ENCODE results near the gene ARHGAP5.

ARHGAP5 gene

DNA sequence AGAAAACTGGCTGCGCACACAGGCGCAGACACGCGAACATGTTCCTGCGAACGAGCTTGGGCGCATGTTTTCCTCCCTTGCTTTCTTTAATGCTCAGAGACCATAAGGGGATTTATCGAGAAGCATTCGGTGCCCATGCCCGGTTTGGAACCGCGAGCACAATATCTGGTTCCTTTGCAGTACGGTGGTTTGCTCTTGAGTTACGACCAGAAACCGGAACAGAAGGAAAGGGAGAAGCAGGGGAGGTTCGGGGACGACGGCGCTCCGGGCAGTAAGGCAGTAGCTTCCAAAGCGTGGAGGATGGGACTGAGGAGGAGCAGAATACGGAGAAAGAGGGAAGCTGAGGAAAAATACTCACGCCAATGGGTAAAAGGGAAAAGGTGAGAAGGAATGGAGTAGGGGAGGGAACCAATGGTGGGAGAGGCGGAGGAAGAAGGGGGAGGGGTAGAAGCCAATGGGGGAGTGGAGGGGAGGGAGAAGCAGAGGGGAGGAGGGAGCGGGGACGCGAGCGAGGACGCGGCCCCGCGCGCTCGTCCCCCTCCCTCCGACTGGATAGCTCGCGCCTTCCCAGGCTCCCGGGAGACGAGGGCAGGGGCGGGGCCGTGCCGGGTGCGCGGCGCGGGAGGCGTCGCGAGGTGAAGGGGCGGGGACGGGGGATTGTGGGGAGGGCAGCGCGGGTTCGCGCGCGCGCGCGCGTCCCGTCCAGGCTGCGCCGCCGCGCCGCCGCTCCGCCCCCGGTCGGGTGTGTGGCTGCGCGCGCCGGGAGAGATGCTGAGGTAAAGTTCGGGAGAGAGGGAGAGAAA is 625 bp upstream of the ARHGAP5 start:
- H3K4me1 ChIP-seq (ENCODE audit: control insufficient read depth, insufficient read depth, low read length) = peaks cover 20% of the 10 kb centered on the region
- peak overlapping the region; percentile 74 for H3K9ac ChIP-seq (ENCODE audit: low read length)
- no peaks in the 10 kb centered on the region for H3K9me3 ChIP-seq (ENCODE audit: control insufficient read depth, insufficient read depth, low read depth, low read length)
- H3K27ac ChIP-seq (ENCODE audit: low read depth, low read length) = peak overlapping the region; percentile 38
- H3K4me3 ChIP-seq (ENCODE audit: low read depth, low read length) = peak overlapping the region; percentile 71
- no peaks in the 10 kb centered on the region for H3K27me3 ChIP-seq (ENCODE audit: control insufficient read depth, insufficient read depth, low read length)
- no peaks in the 10 kb centered on the region for H3K36me3 ChIP-seq (ENCODE audit: control insufficient read depth, insufficient read depth, low read length)

GRCh38 chr14:32078023-32078857 is 1.1 kb downstream of the ARHGAP5 start:
- Histone ChIP-seq H3K27ac (ENCODE audit: low read depth, low read length) (peak overlapping the region; percentile 90), H3K9me3 (ENCODE audit: control insufficient read depth, insufficient read depth, low read depth, low read length) (no peaks in the 10 kb centered on the region), H3K27me3 (ENCODE audit: control insufficient read depth, insufficient read depth, low read length) (no peaks in the 10 kb centered on the region), H3K4me1 (ENCODE audit: control insufficient read depth, insufficient read depth, low read length) (peaks cover 31% of the 10 kb centered on the region), H3K36me3 (ENCODE audit: control insufficient read depth, insufficient read depth, low read length) (no peaks in the 10 kb centered on the region), H3K9ac (ENCODE audit: low read length) (peak overlapping the region; percentile 90), H3K4me3 (ENCODE audit: low read depth, low read length) (peak overlapping the region; percentile 71)

GRCh38 chr14:32078858-32079216 is 1.7 kb downstream of the ARHGAP5 start:
- no peaks in the 10 kb centered on the region for H3K36me3 ChIP-seq (ENCODE audit: control insufficient read depth, insufficient read depth, low read length)
- no peak overlapping the region for H3K27ac ChIP-seq (ENCODE audit: low read depth, low read length)
- H3K9me3 ChIP-seq (ENCODE audit: control insufficient read depth, insufficient read depth, low read depth, low read length) = no peaks in the 10 kb centered on the region
- no peaks in the 10 kb centered on the region for H3K27me3 ChIP-seq (ENCODE audit: control insufficient read depth, insufficient read depth, low read length)
- H3K4me1 ChIP-seq (ENCODE audit: control insufficient read depth, insufficient read depth, low read length) = peaks cover 31% of the 10 kb centered on the region
- H3K4me3 ChIP-seq (ENCODE audit: low read depth, low read length) = peak overlapping the region; percentile 71
- peak overlapping the region; percentile 90 for H3K9ac ChIP-seq (ENCODE audit: low read length)

DNA sequence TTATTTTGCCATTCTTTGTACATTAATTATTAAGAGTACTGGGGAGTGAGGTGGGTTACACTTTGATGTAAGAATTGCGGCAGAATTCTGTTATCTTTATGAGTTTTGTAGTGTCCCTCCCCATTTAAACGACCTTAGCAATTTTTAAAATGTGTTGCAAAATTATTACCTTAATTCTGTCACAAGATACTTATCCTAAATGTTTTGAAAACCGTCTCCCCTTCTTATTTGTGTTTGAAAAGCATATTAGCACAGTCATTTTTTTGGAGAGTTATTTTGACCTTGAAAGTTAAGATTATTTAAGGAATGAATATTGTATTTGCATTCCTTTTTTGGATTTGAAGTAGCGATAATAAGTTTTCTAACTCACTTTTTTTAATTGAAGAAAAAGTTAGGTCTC is 2.2 kb downstream of the ARHGAP5 start:
- H3K4me1 ChIP-seq (ENCODE audit: control insufficient read depth, insufficient read depth, low read length) = peaks cover 31% of the 10 kb centered on the region
- peak overlapping the region; percentile 90 for H3K9ac ChIP-seq (ENCODE audit: low read length)
- H3K9me3 ChIP-seq (ENCODE audit: control insufficient read depth, insufficient read depth, low read depth, low read length) = no peaks in the 10 kb centered on the region
- no peaks in the 10 kb centered on the region for H3K27me3 ChIP-seq (ENCODE audit: control insufficient read depth, insufficient read depth, low read length)
- H3K4me3 ChIP-seq (ENCODE audit: low read depth, low read length) = peak overlapping the region; percentile 71
- H3K36me3 ChIP-seq (ENCODE audit: control insufficient read depth, insufficient read depth, low read length) = no peaks in the 10 kb centered on the region
- no peak overlapping the region for H3K27ac ChIP-seq (ENCODE audit: low read depth, low read length)

DNA sequence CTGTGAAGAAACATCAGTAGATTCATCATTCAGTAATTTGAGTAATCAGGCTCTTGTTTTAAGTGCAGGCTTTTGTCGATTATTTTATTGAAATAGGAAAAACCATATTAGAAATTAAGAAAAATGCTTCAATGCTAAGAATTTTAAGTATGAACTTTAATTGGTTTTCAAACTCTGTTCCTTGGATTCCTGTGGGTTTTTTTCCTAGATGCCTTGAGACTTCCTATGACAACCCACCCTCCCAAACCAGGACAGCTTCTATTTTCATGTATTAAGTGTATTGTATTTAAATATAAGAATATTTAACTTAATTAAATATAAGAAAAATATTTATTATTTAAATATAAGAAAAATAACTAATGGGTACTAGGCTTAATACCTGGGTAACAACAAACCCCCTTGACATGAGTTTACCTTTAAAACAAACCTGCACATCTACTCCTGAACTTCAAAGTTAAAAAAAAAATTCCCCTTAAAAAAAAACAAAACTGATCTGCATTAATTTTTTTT is 3.0 kb downstream of the ARHGAP5 start:
- H3K4me3 ChIP-seq (ENCODE audit: low read depth, low read length) = no peak overlapping the region
- no peak overlapping the region for H3K27ac ChIP-seq (ENCODE audit: low read depth, low read length)
- peaks cover 28% of the 10 kb centered on the region for H3K4me1 ChIP-seq (ENCODE audit: control insufficient read depth, insufficient read depth, low read length)
- no peak overlapping the region for H3K9ac ChIP-seq (ENCODE audit: low read length)
- no peaks in the 10 kb centered on the region for H3K36me3 ChIP-seq (ENCODE audit: control insufficient read depth, insufficient read depth, low read length)
- H3K9me3 ChIP-seq (ENCODE audit: control insufficient read depth, insufficient read depth, low read depth, low read length) = no peaks in the 10 kb centered on the region
- no peaks in the 10 kb centered on the region for H3K27me3 ChIP-seq (ENCODE audit: control insufficient read depth, insufficient read depth, low read length)

DNA sequence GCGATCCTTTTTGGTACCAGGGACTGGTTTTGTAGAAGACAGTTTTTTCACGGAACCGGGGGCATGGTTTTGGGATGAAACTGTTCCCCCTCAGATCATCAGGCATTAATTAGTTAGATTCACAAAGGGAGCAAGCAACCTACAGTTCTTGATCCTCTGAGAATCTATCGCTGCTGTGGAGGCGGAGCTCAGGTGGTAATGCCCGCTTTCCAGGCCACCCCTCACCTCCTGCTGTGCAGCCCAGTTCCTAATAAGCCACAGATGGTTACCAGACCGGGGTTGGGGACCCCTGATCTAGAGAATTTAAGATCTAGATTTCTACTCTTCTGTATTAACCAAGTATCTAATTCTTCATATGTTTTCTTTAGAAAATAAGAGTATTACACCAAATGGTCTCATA is 4.8 kb downstream of the ARHGAP5 start:
- Histone ChIP-seq H3K9ac (ENCODE audit: low read length) (no peak overlapping the region), H3K36me3 (ENCODE audit: control insufficient read depth, insufficient read depth, low read length) (no peaks in the 10 kb centered on the region), H3K27ac (ENCODE audit: low read depth, low read length) (no peak overlapping the region), H3K4me1 (ENCODE audit: control insufficient read depth, insufficient read depth, low read length) (peaks cover 36% of the 10 kb centered on the region), H3K27me3 (ENCODE audit: control insufficient read depth, insufficient read depth, low read length) (no peaks in the 10 kb centered on the region), H3K4me3 (ENCODE audit: low read depth, low read length) (peak overlapping the region; percentile 35; the same call in 1 of the 2 replicates), H3K9me3 (ENCODE audit: control insufficient read depth, insufficient read depth, low read depth, low read length) (no peaks in the 10 kb centered on the region)

- Histone ChIP-seq H3K36me3 (ENCODE audit: control insufficient read depth, insufficient read depth, low read length) (no peaks in the 10 kb centered on the region), H3K4me1 (ENCODE audit: control insufficient read depth, insufficient read depth, low read length) (peaks cover 47% of the 10 kb centered on the region), H3K27ac (ENCODE audit: low read depth, low read length) (no peak overlapping the region), H3K4me3 (ENCODE audit: low read depth, low read length) (no peak overlapping the region), H3K9me3 (ENCODE audit: control insufficient read depth, insufficient read depth, low read depth, low read length) (no peaks in the 10 kb centered on the region), H3K27me3 (ENCODE audit: control insufficient read depth, insufficient read depth, low read length) (no peaks in the 10 kb centered on the region), H3K9ac (ENCODE audit: low read length) (no peak overlapping the region)
Measured at GRCh38 chr14:32083315-32083624, 6.2 kb downstream of the ARHGAP5 start.

DNA sequence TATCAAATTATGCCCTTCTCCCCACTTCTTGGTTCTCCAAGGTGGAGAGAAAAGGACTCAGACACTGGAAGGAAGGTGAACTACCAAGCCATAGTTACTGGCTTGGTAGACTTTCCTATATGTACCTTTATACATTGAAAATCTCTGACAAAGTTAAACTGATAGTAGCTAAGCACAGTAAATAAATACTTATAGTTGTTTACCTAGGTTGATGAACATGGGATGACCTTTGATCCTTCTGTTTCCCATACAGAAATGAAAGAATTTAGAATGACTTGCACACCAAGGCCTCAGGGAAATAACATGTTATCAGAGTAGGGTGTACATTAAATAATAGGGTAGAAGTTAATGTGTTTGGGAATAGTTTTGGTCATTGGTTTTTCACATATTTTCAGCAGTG is 6.7 kb downstream of the ARHGAP5 start:
- H3K27ac ChIP-seq (ENCODE audit: low read depth, low read length) = no peak overlapping the region
- no peak overlapping the region for H3K4me3 ChIP-seq (ENCODE audit: low read depth, low read length)
- H3K4me1 ChIP-seq (ENCODE audit: control insufficient read depth, insufficient read depth, low read length) = peaks cover 47% of the 10 kb centered on the region
- no peaks in the 10 kb centered on the region for H3K9me3 ChIP-seq (ENCODE audit: control insufficient read depth, insufficient read depth, low read depth, low read length)
- H3K9ac ChIP-seq (ENCODE audit: low read length) = no peak overlapping the region
- H3K36me3 ChIP-seq (ENCODE audit: control insufficient read depth, insufficient read depth, low read length) = no peaks in the 10 kb centered on the region
- no peaks in the 10 kb centered on the region for H3K27me3 ChIP-seq (ENCODE audit: control insufficient read depth, insufficient read depth, low read length)

DNA sequence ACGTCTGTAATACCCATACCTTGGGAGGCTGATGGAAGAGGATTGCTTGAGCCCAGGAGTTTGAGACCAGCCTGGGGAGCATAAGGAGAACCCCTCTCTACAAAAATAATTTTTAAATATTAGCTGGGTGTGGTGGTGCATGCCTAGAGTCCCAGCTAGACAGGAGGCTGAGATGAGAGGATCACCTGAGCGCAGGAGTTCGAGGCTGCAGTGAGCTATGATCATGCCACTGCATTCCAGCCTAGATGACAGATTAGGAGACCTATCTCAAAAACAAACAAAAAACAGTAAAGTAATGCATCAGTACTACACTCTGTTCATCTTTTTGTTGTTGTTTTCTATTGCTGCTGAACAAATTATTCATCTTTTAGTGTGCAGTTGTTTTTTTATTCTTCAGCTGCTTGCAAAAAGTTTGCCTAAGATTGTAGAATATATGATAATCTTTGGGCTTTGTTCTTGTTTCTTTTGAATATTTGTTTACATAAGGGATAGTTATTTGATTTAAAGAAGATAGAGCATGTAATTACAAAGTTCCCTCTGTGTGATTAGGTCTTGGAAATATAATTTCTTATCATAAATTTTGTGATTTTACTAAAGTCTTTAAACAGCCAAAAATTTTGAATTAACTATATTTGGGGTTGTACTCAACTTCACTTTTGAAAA is 8.2 kb downstream of the ARHGAP5 start:
- no peak overlapping the region for H3K9ac ChIP-seq (ENCODE audit: low read length)
- 0 out of 2 replicates have a peak overlapping the region, but pooled peaks have one; percentile 10 for H3K27ac ChIP-seq (ENCODE audit: low read depth, low read length)
- no peak overlapping the region for H3K4me3 ChIP-seq (ENCODE audit: low read depth, low read length)
- H3K36me3 ChIP-seq (ENCODE audit: control insufficient read depth, insufficient read depth, low read length) = peaks cover 3% of the 10 kb centered on the region
- H3K4me1 ChIP-seq (ENCODE audit: control insufficient read depth, insufficient read depth, low read length) = peaks cover 36% of the 10 kb centered on the region
- no peaks in the 10 kb centered on the region for H3K9me3 ChIP-seq (ENCODE audit: control insufficient read depth, insufficient read depth, low read depth, low read length)
- H3K27me3 ChIP-seq (ENCODE audit: control insufficient read depth, insufficient read depth, low read length) = no peaks in the 10 kb centered on the region

- Histone ChIP-seq H3K9me3 (ENCODE audit: control insufficient read depth, insufficient read depth, low read depth, low read length) (no peaks in the 10 kb centered on the region), H3K27ac (ENCODE audit: low read depth, low read length) (0 out of 2 replicates have a peak overlapping the region, but pooled peaks have one; percentile 10), H3K27me3 (ENCODE audit: control insufficient read depth, insufficient read depth, low read length) (no peaks in the 10 kb centered on the region), H3K4me3 (ENCODE audit: low read depth, low read length) (no peak overlapping the region), H3K36me3 (ENCODE audit: control insufficient read depth, insufficient read depth, low read length) (peaks cover 9% of the 10 kb centered on the region), H3K9ac (ENCODE audit: low read length) (no peak overlapping the region), H3K4me1 (ENCODE audit: control insufficient read depth, insufficient read depth, low read length) (peaks cover 33% of the 10 kb centered on the region)
Measured at GRCh38 chr14:32085845-32086383, 8.8 kb downstream of the ARHGAP5 start.

Measured in HUES6 (cell line).